Jurkat, Clone E6-1 (cell line): ENCODE measurements around the gene CRYBG1.
A peak's percentile ranks its signal among the peaks of the same experiment; 100 is the strongest.

Experiments
- DNase-seq: peaks from one replicate; pipeline ENCODE4 v3.0.0-alpha.2; 2011; ENCODE audit warnings: low read depth, low spot score
- H3K4me3 ChIP-seq: 2 replicates; pipeline ENCODE4 v1.5.1; 2011; ENCODE audit warnings: mild to moderate bottlenecking, low read length, control low read depth, moderate library complexity

CRYBG1 gene

DNA sequence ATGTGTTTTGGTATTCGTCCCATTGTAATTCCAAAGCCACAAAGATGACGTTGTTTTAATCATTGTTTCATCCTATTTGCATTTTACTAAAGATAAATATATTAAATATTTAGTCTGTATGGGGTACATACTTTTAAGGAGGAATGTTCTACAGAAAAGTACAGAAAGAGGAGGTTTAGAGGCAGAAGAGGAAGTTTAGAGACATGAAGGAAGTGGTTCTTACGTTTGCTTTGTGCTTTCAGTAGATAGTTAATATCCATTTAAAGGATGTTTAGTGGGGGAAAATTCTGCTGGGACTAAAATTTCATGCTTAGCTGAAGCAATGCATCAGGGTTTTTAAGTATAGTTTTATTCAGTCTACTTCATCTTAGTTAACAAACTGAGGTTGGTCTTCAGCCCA is 116.6 kb downstream of the CRYBG1 start:
- peak; percentile 28 for DNase-seq
- H3K4me3 ChIP-seq = no peak overlapping the region

DNA sequence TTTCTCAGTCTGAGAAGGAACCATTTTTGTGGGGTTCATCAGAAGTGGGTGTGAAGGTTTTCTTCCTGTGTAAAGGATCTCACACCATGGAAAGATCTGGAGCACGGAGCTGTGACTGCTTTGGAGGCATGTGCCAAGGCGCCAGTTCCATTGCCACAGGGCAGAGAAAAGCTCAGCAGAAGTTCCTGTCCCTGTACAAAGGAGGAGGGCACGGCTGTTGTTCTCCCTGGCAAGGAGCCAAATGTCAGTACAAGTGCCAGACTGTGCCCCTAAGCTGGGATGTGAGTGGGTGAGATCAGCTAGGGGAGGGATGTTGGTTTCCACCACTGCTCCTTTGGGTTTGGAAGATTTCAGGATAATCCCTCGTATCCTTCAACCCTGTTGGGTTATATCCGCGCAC is 117.3 kb downstream of the CRYBG1 start:
- H3K4me3 ChIP-seq = no peak overlapping the region
- DNase-seq = peak; percentile 64

DNA sequence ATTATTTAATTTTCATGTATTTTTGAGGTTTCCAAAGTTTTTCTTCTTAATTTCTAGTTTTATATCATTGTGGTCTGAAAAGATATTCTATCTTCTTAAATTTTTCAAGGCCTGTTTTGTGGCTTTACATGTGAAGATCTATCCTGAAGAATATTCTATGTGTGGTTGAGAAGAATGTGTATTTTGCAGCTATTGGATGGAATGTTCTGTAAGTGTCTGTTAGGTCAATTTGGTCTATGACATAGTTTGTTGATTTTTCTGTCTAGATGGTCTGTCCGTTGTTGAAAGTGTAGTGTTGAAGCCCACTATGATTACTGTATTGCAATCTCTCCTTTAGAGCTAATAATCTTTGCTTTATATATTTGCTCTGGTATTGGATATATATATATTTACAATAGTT is 125.7 kb downstream of the CRYBG1 start:
- DNase-seq = no peak

DNA sequence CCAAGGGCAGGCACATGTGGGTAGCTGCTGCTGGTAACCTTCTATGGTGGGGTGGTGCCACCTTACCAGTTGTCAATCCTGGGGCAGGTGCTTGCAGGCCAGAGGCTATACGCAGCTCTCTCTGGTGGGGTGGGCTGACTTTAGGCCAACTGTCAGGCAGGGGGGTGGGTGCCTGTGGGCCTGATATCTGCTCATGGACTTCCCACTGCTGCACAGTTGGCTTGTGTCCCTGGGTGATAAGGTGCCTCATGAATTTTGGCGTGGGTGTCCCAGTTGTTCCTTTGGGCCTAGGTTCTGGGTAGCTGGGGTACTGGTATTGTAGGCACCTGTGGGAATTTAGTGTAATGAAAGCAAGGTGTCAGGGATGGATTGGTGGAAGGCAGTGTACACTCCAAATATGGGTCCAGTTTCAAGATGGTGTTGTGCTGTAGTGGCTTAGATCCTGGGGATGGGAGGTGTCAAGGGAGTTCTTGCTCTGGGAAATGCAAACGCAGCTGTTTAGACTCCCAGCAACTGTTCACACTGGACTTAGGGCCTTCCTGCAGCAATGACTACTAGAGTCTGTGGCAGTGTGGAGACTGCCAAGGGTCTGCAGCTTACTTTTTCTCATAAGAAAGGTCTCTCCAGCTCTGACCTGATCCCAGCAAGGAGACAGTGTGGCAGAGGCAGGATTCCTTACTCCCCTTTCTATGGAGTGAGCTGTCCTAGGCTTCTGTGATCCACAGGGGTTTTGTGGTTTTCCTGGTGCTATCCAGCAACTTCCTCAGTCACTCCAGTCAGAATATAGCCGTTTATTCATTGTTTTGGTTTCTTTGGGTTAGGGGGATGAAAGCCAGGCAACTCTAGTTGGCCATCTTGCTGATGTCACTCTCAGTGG is 128.2 kb downstream of the CRYBG1 start:
- no peak overlapping the region for H3K4me3 ChIP-seq
- DNase-seq = no peak

More for the DNA sequence above, 125.7 kb downstream of the CRYBG1 start:
- no peak overlapping the region for H3K4me3 ChIP-seq

DNA sequence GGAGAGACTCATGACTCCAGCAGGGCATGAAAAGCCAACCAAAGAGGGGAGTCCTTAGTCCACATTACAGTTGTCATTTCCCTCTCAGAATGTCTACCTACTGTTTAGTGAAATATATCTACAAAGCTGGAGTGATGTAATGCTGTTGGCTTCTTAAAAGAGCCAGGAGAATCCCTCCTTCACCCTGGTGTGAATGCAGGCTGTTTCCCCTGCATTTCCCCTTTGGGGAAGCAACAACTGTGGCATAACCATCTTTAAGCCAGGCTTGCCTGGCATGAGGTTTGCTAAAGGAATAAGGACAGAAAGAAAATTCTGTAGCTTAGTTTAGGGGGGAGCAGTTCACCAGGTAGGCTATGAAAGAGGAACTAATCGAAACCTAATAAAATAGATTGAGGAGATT is 129.5 kb downstream of the CRYBG1 start:
- no peak overlapping the region for H3K4me3 ChIP-seq
- DNase-seq = no peak

DNA sequence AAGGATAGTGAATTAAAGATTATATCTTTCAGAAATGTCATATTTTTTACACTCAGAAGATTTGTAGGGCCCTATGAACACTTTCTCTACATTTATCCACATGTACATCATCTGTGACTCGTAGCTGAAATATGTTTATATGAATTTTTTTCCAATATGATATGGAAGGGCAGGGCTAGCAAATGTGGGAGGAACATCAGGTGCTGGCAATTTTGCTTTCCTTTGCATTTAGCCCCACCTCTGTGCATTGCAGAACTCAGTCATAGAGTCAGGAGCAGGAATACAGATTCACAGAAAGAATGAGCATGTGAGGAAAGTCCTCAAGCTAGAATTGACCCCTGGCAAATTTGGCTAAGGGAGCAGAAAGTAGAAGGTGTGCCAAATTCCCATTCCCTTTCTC is 129.9 kb downstream of the CRYBG1 start:
- DNase-seq = no peak
- no peak overlapping the region for H3K4me3 ChIP-seq

DNA sequence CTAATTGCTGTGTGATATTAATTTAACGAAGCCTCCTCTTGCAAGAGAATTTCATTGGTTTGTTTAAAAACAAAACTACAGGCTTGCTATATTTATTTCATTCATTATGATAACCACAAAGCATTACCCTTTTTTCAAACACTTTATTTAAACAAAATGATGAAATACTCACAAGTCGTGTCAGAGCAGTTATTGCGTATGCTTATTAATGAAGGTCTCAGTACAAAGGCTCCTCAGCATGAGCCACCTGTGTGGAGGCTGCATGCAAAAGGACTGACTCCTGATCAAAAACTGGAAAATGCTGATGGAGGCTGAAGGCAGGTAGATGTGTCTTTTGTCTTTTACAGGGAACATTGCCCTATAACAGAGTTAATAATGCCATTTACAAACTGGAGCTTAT is 130.5 kb downstream of the CRYBG1 start:
- H3K4me3 ChIP-seq = no peak overlapping the region
- DNase-seq = no peak

DNA sequence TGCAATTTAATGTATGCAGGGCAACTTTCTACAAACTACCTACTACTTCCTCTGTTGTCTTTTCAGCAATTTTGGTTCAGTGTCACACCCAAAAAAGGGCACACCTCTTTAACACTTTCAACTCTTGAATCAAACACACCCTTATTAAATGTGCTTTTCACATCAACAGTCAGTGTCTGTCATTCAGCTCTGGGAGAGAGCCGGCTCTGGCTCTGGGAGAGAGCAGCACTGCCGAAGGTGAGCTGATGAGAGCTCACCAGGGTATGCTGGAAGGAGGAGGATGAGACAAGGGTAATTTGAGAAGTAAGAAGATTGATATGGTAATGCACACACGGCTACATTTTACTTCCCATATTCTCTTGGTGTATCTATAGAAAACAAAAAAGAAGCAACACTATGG is 134.5 kb downstream of the CRYBG1 start:
- H3K4me3 ChIP-seq = no peak overlapping the region

DNA sequence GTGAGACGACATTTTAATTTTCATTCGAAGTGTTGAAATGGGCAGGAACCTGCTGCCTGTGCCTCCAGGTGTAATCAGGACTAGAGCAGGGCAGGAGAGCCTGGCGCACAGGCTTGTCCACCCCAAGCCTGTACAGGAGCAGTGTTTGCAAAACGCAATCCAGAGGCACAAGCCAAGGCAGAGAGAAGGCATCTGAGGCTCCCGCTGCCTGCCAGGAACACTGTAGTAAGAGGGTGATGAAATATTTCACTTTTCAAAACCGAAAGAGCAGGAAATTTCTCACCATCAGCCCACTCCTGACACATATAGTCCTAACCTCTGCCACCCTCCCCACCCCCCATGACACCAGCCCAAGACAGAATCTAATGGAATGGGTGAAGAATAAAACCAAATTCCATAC is 136.3 kb downstream of the CRYBG1 start:
- no peak for DNase-seq
- H3K4me3 ChIP-seq = no peak overlapping the region

More for the DNA sequence above, 134.5 kb downstream of the CRYBG1 start:
- no peak for DNase-seq

DNA sequence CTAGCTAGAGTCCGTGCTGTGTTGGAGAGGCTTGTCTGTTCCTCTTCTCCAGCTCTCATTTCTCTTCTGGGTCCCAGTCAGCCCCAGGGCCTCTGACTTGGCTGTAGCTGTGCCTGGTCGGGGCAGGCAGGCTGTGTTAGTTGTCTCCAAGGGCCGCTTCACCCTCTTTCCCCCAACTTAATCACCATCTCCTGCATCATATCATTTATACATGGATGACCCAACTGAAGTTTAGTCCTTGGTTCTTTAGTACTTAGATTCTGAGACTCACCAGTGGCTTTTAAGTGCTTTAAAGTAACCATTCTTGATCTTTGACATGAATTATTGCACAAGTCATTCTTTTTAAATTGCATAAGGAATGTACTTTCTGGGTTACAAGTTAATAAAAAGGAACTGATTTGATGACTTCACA is 141.4 kb downstream of the CRYBG1 start:
- no peak overlapping the region for H3K4me3 ChIP-seq
- no peak for DNase-seq

DNA sequence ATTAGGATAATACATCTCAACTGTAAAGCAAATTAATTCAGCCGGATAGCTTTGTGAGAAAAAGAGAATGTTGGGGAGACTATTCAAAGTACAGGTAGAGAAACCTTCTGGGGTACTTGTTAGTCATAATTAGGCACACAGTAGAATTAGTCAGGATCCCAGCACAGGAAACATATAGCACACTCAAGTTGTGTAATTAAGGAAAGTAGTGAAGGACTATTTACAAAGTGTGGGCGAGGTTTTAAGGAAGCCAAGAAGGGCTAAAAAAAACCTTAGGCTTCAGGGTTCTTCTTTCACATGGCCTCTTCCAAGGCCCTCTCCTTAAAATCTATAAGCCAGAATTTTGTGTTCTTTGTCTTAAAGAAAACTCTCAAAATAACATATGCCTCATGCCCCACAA is 142.0 kb downstream of the CRYBG1 start:
- DNase-seq = no peak

DNA sequence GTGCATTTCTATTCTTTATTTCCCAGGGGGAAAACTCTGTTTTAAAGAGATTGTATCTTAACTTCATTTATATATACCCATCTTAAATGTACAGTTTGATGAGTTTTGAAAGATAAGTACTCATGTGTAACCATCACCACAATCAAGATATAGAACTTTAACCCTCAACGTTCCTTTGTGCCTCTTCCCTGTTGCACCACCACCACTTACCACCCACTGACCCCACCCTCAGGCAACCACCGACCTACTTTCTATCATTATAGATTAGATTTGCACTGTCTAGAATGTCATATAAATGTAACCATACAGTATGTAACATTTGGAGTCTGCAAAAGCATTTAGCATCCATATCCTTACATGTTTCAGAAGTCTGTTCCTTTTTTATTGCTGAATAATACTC is 147.8 kb downstream of the CRYBG1 start:
- no peak for DNase-seq
- H3K4me3 ChIP-seq = no peak overlapping the region

More for the DNA sequence above, 142.0 kb downstream of the CRYBG1 start:
- H3K4me3 ChIP-seq = no peak overlapping the region

DNA sequence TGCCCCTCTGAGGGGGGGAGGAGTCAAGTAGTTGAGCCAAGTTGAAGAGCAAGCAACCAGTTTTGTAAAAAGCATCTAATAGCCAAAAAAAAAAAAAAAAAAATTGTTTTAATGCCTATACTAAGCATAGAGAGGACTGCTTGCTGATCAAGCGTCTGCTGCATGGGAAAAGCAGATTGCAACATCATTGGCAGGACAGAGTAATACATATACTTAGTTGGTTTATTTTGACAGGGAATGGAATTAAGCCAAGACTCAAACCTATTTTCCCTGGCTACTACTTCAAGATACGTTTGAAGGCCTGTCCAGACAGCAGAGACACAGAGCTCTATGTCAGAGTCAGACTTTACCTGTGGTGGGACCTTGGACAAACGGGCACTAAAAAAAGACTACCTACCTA is 148.3 kb downstream of the CRYBG1 start:
- H3K4me3 ChIP-seq = peak overlapping the region; percentile 62; the same call in 1 of the 2 replicates
- no peak for DNase-seq

DNA sequence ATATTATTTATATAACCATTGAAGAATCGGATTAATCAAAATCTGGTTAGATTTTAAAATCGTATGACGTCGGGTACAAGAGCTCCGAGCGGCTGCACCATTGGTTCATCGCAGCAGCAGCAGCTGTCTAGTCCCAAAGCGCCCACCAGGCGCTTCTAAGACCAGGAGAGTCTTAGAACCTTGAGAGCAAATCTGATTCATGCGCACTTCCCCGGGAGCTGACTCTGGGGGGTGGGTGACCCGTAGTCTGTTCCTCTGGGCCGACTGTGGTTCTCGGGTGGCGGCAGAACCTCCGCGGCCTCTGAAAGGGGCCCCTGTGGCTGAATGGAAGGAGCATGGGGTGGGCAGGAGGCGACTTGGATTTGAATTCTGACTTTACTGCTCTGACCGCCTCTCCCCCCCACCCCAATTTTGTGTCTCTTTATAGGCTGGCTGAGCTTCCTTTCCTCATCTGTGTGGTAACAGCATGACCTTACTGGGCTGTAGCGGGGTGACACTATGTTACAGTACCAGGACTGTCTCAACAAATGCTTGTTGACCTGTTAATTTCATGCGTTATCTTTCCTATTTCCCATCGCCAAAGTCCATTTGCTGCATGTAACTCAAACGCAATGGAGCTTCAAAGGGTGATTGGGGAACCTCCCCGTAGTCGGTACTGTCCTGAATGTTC is 149.0 kb downstream of the CRYBG1 start:
- peak; percentile 83 for DNase-seq
- H3K4me3 ChIP-seq = peak overlapping the region; percentile 62

DNA sequence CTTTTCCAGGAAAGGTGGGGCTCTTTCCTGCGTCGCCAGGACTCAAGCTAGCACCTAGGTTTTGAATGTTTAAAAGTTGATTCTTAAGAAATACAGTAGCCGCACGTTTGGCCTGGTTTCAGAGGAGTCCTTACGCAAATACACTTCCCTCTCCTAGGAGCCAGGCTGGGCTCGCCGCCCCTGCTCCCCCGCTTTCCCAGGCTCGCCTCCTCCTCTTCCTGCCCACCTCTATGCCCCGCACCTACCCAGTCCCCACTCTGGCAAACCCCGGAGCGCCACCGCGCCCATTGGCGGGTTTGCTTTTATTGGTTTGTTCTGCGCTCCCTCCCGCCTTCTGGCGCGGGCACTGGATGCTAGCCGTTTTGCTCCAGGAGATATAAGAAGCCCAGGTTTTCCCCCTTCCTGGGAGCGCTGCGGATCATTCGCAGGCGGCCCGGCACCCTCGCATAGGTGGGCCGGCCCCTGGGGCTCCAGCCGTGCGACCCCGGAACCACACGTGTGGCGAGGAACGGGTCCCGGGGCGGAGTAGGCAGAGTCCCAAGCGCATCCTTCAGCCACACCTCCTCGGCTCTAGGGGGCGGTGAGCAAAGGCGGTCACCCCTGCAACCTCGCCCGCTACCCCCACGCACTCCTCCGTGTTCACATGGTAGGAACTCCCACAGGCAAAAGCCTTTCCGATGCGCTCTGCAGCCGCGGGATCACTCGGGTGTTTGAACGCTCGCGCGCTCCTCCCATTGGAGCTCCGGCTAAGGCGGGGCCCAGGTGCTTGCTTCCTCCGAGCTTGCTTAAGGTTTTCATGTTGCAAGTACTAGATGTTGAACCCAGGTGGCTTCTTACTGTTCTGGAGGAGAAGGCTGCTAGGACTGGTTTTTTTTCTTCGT is 149.8 kb downstream of the CRYBG1 start:
- peak; percentile 95 for DNase-seq

DNA sequence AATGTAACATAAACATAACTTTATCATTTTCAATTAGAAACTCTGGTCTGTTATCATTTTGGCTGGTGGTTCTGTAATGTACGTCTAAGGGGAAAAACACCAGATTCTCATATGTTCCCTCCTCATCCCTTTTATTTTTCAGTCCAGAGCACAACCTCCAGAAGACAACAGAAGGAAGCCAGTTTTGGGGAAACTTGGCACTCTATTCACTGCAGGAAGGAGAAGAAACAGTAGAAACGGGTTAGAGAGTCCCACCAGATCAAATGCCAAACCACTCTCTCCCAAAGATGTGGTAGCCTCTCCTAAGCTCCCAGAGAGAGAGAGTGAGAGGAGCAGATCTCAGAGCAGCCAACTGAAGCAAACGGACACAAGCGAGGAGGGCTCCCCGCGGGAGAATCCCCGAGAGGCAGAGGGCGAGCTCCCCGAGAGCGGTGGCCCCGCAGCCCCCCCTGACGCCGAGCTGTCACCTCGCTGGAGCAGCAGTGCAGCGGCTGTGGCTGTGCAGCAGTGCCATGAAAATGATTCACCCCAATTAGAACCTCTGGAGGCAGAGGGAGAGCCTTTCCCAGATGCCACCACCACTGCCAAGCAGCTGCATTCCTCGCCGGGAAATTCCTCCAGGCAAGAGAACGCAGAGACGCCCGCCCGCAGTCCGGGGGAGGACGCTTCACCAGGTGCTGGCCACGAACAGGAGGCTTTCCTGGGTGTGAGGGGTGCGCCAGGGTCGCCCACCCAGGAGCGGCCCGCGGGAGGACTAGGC is 151.0 kb downstream of the CRYBG1 start:
- DNase-seq = no peak
- H3K4me3 ChIP-seq = peak overlapping the region; percentile 62

More for the DNA sequence above, 149.8 kb downstream of the CRYBG1 start:
- H3K4me3 ChIP-seq = peak overlapping the region; percentile 62

DNA sequence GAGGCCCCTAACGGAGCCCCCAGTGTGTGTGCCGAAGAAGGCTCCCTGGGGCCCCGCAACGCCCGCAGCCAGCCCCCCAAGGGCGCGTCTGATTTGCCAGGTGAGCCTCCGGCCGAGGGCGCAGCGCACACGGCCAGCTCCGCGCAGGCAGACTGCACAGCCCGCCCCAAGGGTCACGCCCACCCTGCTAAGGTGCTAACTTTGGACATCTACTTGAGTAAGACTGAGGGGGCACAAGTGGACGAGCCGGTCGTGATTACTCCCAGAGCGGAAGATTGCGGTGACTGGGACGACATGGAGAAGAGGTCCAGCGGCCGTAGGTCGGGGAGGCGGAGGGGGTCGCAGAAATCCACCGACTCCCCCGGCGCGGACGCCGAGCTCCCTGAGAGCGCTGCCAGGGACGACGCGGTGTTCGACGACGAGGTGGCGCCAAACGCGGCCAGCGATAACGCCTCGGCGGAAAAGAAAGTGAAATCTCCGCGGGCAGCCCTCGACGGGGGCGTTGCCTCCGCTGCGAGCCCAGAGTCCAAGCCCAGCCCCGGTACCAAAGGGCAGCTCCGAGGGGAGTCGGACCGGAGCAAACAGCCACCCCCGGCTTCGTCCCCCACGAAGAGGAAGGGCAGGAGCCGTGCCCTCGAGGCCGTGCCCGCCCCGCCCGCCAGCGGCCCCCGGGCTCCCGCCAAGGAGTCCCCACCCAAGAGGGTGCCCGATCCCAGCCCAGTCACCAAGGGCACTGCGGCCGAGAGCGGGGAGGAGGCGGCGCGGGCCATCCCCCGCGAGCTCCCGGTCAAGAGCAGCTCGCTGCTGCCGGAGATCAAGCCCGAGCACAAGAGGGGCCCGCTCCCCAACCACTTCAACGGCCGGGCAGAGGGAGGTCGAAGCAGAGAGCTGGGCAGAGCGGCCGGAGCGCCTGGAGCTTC is 151.8 kb downstream of the CRYBG1 start:
- DNase-seq = no peak
- peak overlapping the region; percentile 62 for H3K4me3 ChIP-seq
